Type B pancreatic cell (in vitro differentiated cells): ENCODE data around the gene FHOD1. TPM values are rescaled to one million over a fixed set of nuclear protein-coding genes. Genes with fewer than 3 reads are reported as not detected.

Experiments
- DNase-seq: peaks from one replicate; pipeline ENCODE4 v3.0.0; 2021; ENCODE audit warnings: mixed read lengths; ENCODE audit not compliant: unreplicated experiment; ENCODE audit errors: extremely low spot score
- H3K27ac Mint-ChIP-seq: 2 replicates; pipeline ENCODE4 v1.8.0; 2021; ENCODE audit warnings: mild to moderate bottlenecking, mixed read lengths
- H3K27me3 Mint-ChIP-seq: 2 replicates; pipeline ENCODE4 v1.8.0; 2021; ENCODE audit warnings: mixed read lengths
- H3K36me3 Mint-ChIP-seq: 2 replicates; pipeline ENCODE4 v1.8.0; 2021; ENCODE audit warnings: mixed read lengths
- H3K4me1 Mint-ChIP-seq: one replicate; pipeline ENCODE4 v1.8.0; 2021; ENCODE audit warnings: mixed read lengths; ENCODE audit not compliant: unreplicated experiment
- H3K4me3 Mint-ChIP-seq: 2 replicates; pipeline ENCODE4 v1.8.0; 2021; ENCODE audit warnings: mild to moderate bottlenecking, mixed read lengths
- H3K9me3 Mint-ChIP-seq: 2 replicates; pipeline ENCODE4 v1.8.0; 2021; ENCODE audit warnings: mixed read lengths
- CTCF ChIP-seq: fragments of 200-600 bp; sonication (generic); conservative IDR thresholded peaks from 2 replicates; pipeline ENCODE4 v1.5.0; 2021; ENCODE audit warnings: antibody characterized with exemption, mild to moderate bottlenecking
- microRNA-seq: library from miRNA; unstranded; fragments of <30 nt; microRNA quantifications from one replicate; pipeline ENCODE4, GENCODE V29; 2020
- total RNA-seq: library from RNA; stranded (reverse); gene quantifications from 2 replicates; pipeline ENCODE4 v1.2.1, GENCODE V29; 2021; ENCODE audit warnings: low replicate concordance

Gene FHOD1
- total RNA-seq, 1 donor from 2014 or later = 34.7 TPM

DNA sequence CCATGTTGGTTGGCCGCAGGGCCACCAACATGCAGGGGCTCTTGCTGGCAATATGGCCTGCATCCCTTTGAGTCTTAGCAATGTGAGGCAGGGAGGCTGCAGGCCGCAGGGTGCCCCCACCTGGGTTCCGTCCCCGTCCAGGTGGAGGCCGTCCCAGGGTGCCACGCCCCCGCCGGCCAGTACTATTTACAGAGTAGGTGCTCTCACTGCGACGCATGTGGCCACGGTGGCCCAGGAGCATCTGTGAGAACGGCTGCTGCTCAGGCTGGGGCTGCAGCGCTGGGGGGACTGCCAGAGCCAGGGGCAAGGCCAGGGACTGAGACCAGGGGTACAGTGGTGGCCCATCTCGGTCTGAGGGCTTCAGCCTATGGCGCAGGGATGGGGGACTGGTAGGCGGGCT is 67.1 kb downstream of the FHOD1 start:
- Mint-ChIP-seq H3K4me1 (peaks cover 6% of the 10 kb centered on the region), H3K27me3 (peaks cover 26% of the 10 kb centered on the region), H3K4me3 (no peak overlapping the region), H3K36me3 (peaks cover 8% of the 10 kb centered on the region), H3K9me3 (no peaks in the 10 kb centered on the region), H3K27ac (no peak overlapping the region)
- no peak for TF ChIP-seq CTCF
- no peak for DNase-seq

DNA sequence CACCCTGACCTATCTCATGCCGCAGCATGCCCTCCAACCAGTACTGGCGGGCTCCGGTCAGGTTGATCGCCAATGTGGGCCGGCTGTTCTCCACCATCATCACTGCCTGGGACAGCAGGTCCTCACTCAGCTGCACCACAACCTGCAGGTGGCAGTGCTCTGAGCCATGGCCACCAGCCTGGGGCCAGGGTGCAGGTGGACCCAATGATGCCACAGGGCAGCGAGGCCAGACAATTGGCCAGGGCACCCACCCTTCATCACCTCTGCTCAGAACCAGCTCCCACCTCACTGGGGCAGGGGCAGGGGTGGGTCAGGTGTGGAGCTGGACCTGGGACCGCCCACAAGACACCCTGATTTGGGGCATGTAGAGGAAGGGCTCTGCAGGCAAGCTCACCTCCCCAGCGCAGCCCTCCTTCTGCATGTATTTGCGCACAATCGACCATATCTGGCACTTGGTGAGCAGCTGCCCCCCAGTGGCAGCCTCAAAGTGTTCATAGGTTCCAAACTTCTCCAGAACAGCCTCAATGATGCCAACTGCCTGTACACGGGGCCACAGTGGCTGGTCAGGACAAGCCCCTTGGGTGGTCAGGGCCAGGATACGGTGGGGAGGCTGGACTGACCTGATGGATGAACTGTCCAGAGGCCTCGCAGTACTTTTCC is 67.7 kb downstream of the FHOD1 start:
- Mint-ChIP-seq H3K36me3 (peaks cover 8% of the 10 kb centered on the region), H3K27me3 (peaks cover 25% of the 10 kb centered on the region), H3K4me1 (peaks cover 5% of the 10 kb centered on the region), H3K9me3 (no peaks in the 10 kb centered on the region), H3K4me3 (no peak overlapping the region), H3K27ac (no peak overlapping the region)
- no peak for DNase-seq
- TF ChIP-seq CTCF = peak; percentile 31

Small RNA genes lying within 50 kb of the gene (microRNA-seq; reads per million reads assigned to microRNA genes)
- 82.9 reads per million, percentile 61 among the genes with 10 or more reads in this experiment for gene MIR328

Other genes with a start within 250 kb of the FHOD1 start
- gene CBFB, start 218.3 kb downstream of the FHOD1 start, total RNA-seq = 48.8 and 77.1 TPM in 2 replicates
- 22.8 and 26.8 TPM in 2 replicates for gene PHAF1, start 137.5 kb downstream of the FHOD1 start, total RNA-seq
- gene B3GNT9, start 96.5 kb downstream of the FHOD1 start, total RNA-seq = 9.7 and 11.0 TPM in 2 replicates
- 6.2 and 14.8 TPM in 2 replicates for gene TRADD, start 87.6 kb downstream of the FHOD1 start, total RNA-seq
- gene FBXL8, start 87.5 kb downstream of the FHOD1 start, total RNA-seq = 4.5 and 9.2 TPM in 2 replicates
- gene HSF4, start 82.7 kb downstream of the FHOD1 start, total RNA-seq = 10.4 and 11.1 TPM in 2 replicates
- gene NOL3, start 76.9 kb downstream of the FHOD1 start, total RNA-seq = 8.4 and 17.5 TPM in 2 replicates
- gene MATCAP1, start 63.5 kb downstream of the FHOD1 start, total RNA-seq = 43.5 and 77.8 TPM in 2 replicates
- 0.41 and 0.86 TPM in 2 replicates for gene EXOC3L1, start 57.3 kb downstream of the FHOD1 start, total RNA-seq
- gene E2F4, start 55.3 kb downstream of the FHOD1 start, total RNA-seq = 68.8 and 84.5 TPM in 2 replicates
- 9.6 and 19.8 TPM in 2 replicates for gene ELMO3, start 48.4 kb downstream of the FHOD1 start, total RNA-seq
- 49.2 and 64.4 TPM in 2 replicates for gene TMEM208, start 20.4 kb downstream of the FHOD1 start, total RNA-seq
- gene SLC9A5, start 1.5 kb upstream of the FHOD1 start, total RNA-seq = 1.0 and 4.4 TPM in 2 replicates
- gene PLEKHG4, start 32.1 kb upstream of the FHOD1 start, total RNA-seq = 2.9 and 3.8 TPM in 2 replicates
- 0.56 TPM in 1 of 2 replicates, not detected in the other for gene KCTD19, start 79.3 kb upstream of the FHOD1 start, total RNA-seq
- gene LRRC36, start 79.3 kb upstream of the FHOD1 start, total RNA-seq = 0.38 and 1.1 TPM in 2 replicates
- gene TPPP3, start 146.0 kb upstream of the FHOD1 start, total RNA-seq = 39.3 and 44.5 TPM in 2 replicates
- gene ZDHHC1, start 169.0 kb upstream of the FHOD1 start, total RNA-seq = 10.1 and 11.3 TPM in 2 replicates
- gene HSD11B2, start 183.6 kb upstream of the FHOD1 start, total RNA-seq = 5.4 and 8.5 TPM in 2 replicates
- gene ATP6V0D1, start 233.7 kb upstream of the FHOD1 start, total RNA-seq = 73.5 and 94.4 TPM in 2 replicates
- not detected in 2 replicates for gene AGRP, start 236.1 kb upstream of the FHOD1 start, total RNA-seq